Common myeloid progenitor, CD34-positive (primary cell): ENCODE results near the gene GPX1.

ENCODE experiments used
- CTCF ChIA-PET: fragments of 350-600 bp; sonication (Branson Sonifier 250); formaldehyde crosslinking; loops from one replicate; lab custom pipeline; 2021; ENCODE audit warnings: antibody characterized with exemption; lab: Charles Lee
- POLR2A ChIA-PET: fragments of 350-600 bp; sonication (Branson Sonifier 250); formaldehyde crosslinking; loops from one replicate; lab custom pipeline; 2021; ENCODE audit warnings: antibody characterized with exemption; lab: Charles Lee
- DNase-seq, 3 donors: peaks; one replicate each; pipeline versions ENCODE4 v3.0.0 to v3.0.0-alpha.2; 2013
- H3K27ac ChIP-seq, 2 experiments: 1 replicate in 1 of 2; 2 replicates in 1 of 2; pipeline ENCODE4 v1.7.0; 2013; ENCODE audit warnings: inconsistent platforms in 2 of 2, low read length in 2 of 2, mild to moderate bottlenecking in 2 of 2, low read depth in 1 of 2, moderate library complexity in 1 of 2; ENCODE audit not compliant: severe bottlenecking in 2 of 2, insufficient read depth in 1 of 2, poor library complexity in 1 of 2
- H3K27me3 ChIP-seq, 5 experiments: replicated peaks in 2 of 5; 1 replicate in 3 of 5; 2 replicates in 2 of 5; pipeline versions ENCODE4 v1.6.1 to v1.7.0; 2013; ENCODE audit warnings: low read length in 4 of 5, mild to moderate bottlenecking in 2 of 5, moderate library complexity in 2 of 5, inconsistent platforms in 1 of 5; ENCODE audit not compliant: insufficient read depth in 5 of 5, control insufficient read depth in 4 of 5
- H3K36me3 ChIP-seq, 4 experiments: 1 replicate in 2 of 4; 2 replicates in 2 of 4; pipeline versions ENCODE4 v1.6.1 to v1.7.0; 2013; ENCODE audit warnings: low read length in 3 of 4, control low read depth in 1 of 4, mild to moderate bottlenecking in 1 of 4; ENCODE audit not compliant: control insufficient read depth in 4 of 4, insufficient read depth in 4 of 4
- H3K4me1 ChIP-seq, 4 experiments: 1 replicate in 3 of 4; 2 replicates in 1 of 4; pipeline versions ENCODE4 v1.6.1 to v1.7.1; 2013; ENCODE audit warnings: low read length in 3 of 4, mild to moderate bottlenecking in 3 of 4, control low read depth in 1 of 4, inconsistent platforms in 1 of 4, moderate library complexity in 1 of 4; ENCODE audit not compliant: control insufficient read depth in 4 of 4, insufficient read depth in 4 of 4; ENCODE audit errors: control extremely low read depth in 1 of 4
- H3K4me3 ChIP-seq, 7 experiments: 1 replicate in 4 of 7; 2 replicates in 3 of 7; pipeline versions ENCODE4 v1.5.1 to v1.7.0; 2013; ENCODE audit warnings: mild to moderate bottlenecking in 7 of 7, low read length in 6 of 7, moderate library complexity in 6 of 7, inconsistent platforms in 2 of 7, low read depth in 2 of 7, control low read depth in 1 of 7; ENCODE audit not compliant: insufficient read depth in 4 of 7, control insufficient read depth in 1 of 7; ENCODE audit errors: extremely low read depth in 1 of 7
- H3K9me3 ChIP-seq, 5 experiments: 1 replicate in 4 of 5; 2 replicates in 1 of 5; pipeline versions ENCODE4 v1.6.1 to v1.7.1; 2013; ENCODE audit warnings: low read length in 4 of 5, mild to moderate bottlenecking in 2 of 5, inconsistent platforms in 1 of 5, low read depth in 1 of 5, moderate library complexity in 1 of 5; ENCODE audit not compliant: control insufficient read depth in 4 of 5, insufficient read depth in 2 of 5; ENCODE audit errors: control extremely low read depth in 1 of 5
- whole genome bisulfite sequencing: methylation state at CpG from one replicate; pipeline ENCODE4 v1.1.5; 2013; ENCODE audit not compliant: insufficient coverage; 5-methylcytosine and 5-hydroxymethylcytosine counted together

GPX1 gene

GRCh38 chr3:49310677-49311076 is 47.5 kb downstream of the GPX1 start:
- no peak overlapping the region for H3K4me3 ChIP-seq
- H3K27me3 ChIP-seq, result no peaks in the 10 kb centered on the region
- H3K4me1 ChIP-seq, result no peaks in the 10 kb centered on the region
- peaks cover 20 to 66% (median 47%) of the 10 kb centered on the region in 4 experiments for H3K36me3 ChIP-seq
- no CpG with 5 or more reads among the region's 1 CpG for WGBS
- ChIA-PET CTCF (interaction anchor here (2.3 kb wide), 1 partner anchor 140 kb away, joined by 7 read pairs; the partner anchor contains the start of gene KLHDC8B), POLR2A (no interaction called here)
- no peak for DNase-seq
- no peak overlapping the region for H3K27ac ChIP-seq
- H3K9me3 ChIP-seq, result no peaks in the 10 kb centered on the region
